Cardiac muscle cell (in vitro differentiated cells and primary cell): ENCODE measurements around the gene SIGLEC6. TPM values are rescaled to one million over a fixed set of nuclear protein-coding genes. Genes with fewer than 3 reads are reported as not detected.

Experiments used
- DNase-seq, 2 donors: peaks; one replicate each; pipeline versions ENCODE4 v3.0.0 to v3.0.0-alpha.2; 2010 to 2017; ENCODE audit warnings: low read depth in 1 of 2, low spot score in 1 of 2
- H3K27ac ChIP-seq: fragments of 200-600 bp; sonication (generic); 2 replicates; pipeline ENCODE4 v1.5.1; 2016
- H3K27me3 ChIP-seq: fragments of 200-600 bp; sonication (generic); 2 replicates; pipeline ENCODE4 v1.6.0; 2016; ENCODE audit warnings: control low read depth
- H3K36me3 ChIP-seq: fragments of 200-600 bp; sonication (generic); 2 replicates; pipeline ENCODE4 v1.5.1; 2016; ENCODE audit warnings: control low read depth
- H3K4me1 ChIP-seq: fragments of 200-600 bp; sonication (generic); 2 replicates; pipeline ENCODE4 v1.8.1; 2017; ENCODE audit warnings: low read depth, mild to moderate bottlenecking, mixed run types
- H3K4me3 ChIP-seq: fragments of 200-600 bp; sonication (generic); 2 replicates; pipeline ENCODE4 v1.5.1; 2016; ENCODE audit warnings: mild to moderate bottlenecking
- H3K9me3 ChIP-seq: fragments of 200-600 bp; sonication (generic); 2 replicates; pipeline ENCODE4 v1.5.1; 2017; ENCODE audit warnings: low read depth, mild to moderate bottlenecking, control low read depth
- CTCF ChIP-seq: IDR thresholded peaks from 2 replicates; pipeline ENCODE4 v1.5.1; 2012; ENCODE audit warnings: low read depth, mild to moderate bottlenecking, low read length
- polyA plus RNA-seq: library from polyadenylated mRNA; unstranded; fragments of >200 nt; fragmentation: Nextera tagmentation; extraction: Ambion mirVana; gene quantifications from 2 replicates; pipeline ENCODE4 v1.2.1, GENCODE V29; 2016
- total RNA-seq: library from RNA; depleted of rRNA; stranded (reverse); fragments of >200 nt; gene quantifications from 2 replicates; pipeline ENCODE4 v1.2.3, GENCODE V29; 2016

The SIGLEC6 gene
- total and polyA plus RNA-seq, 2 experiments from 2014 or later: not detected

GRCh38 chr19:51467864-51468544 lies 63.5 kb downstream of the SIGLEC6 start:
- no peak for TF ChIP-seq CTCF

More at GRCh38 chr19:51467864-51468544, 63.5 kb downstream of the SIGLEC6 start:
- H3K9me3 ChIP-seq: no peaks in the 10 kb centered on the region
- H3K27me3 ChIP-seq: no peaks in the 10 kb centered on the region
- H3K27ac ChIP-seq: no peak overlapping the region
- no peaks in the 10 kb centered on the region for H3K4me1 ChIP-seq
- no peak overlapping the region for H3K4me3 ChIP-seq
- DNase-seq: no peak
- no peaks in the 10 kb centered on the region for H3K36me3 ChIP-seq

Other genes starting within 250 kb of the SIGLEC6 start
- gene IGLON5, start 220.0 kb downstream of the SIGLEC6 start, total RNA-seq: 9.7 and 12.6 TPM in 2 replicates
- gene IGLON5, start 220.0 kb downstream of the SIGLEC6 start, polyA plus RNA-seq: 1.5 and 3.3 TPM in 2 replicates
- 5.0 and 6.5 TPM in 2 replicates for gene VSIG10L, start 189.5 kb downstream of the SIGLEC6 start, total RNA-seq
- 8.1 and 9.1 TPM in 2 replicates for gene VSIG10L, start 189.5 kb downstream of the SIGLEC6 start, polyA plus RNA-seq
- gene ETFB, start 165.3 kb downstream of the SIGLEC6 start, total RNA-seq: 203 and 276 TPM in 2 replicates
- 343 and 433 TPM in 2 replicates for gene ETFB, start 165.3 kb downstream of the SIGLEC6 start, polyA plus RNA-seq
- 0.45 TPM in 1 of 2 replicates, not detected in the other for gene CLDND2, start 162.7 kb downstream of the SIGLEC6 start, total RNA-seq
- gene CLDND2, start 162.7 kb downstream of the SIGLEC6 start, polyA plus RNA-seq: 16.5 and 22.3 TPM in 2 replicates
- not detected in 2 replicates for gene NKG7, start 159.0 kb downstream of the SIGLEC6 start, total RNA-seq
- gene NKG7, start 159.0 kb downstream of the SIGLEC6 start, polyA plus RNA-seq: 0.25 and 0.57 TPM in 2 replicates
- not detected in 2 replicates for gene LIM2, start 143.7 kb downstream of the SIGLEC6 start, total RNA-seq
- gene LIM2, start 143.7 kb downstream of the SIGLEC6 start, polyA plus RNA-seq: not detected in 2 replicates
- gene C19orf84, start 141.1 kb downstream of the SIGLEC6 start, total RNA-seq: not detected in 2 replicates
- gene C19orf84, start 141.1 kb downstream of the SIGLEC6 start, polyA plus RNA-seq: not detected in 2 replicates
- gene SIGLEC10, start 114.0 kb downstream of the SIGLEC6 start, total RNA-seq: not detected in 2 replicates
- 0.22 and 0.55 TPM in 2 replicates for gene SIGLEC10, start 114.0 kb downstream of the SIGLEC6 start, polyA plus RNA-seq
- not detected in 2 replicates for gene SIGLEC8, start 73.2 kb downstream of the SIGLEC6 start, total RNA-seq
- not detected in 2 replicates for gene SIGLEC8, start 73.2 kb downstream of the SIGLEC6 start, polyA plus RNA-seq
- not detected in 2 replicates for gene CEACAM18, start 53.1 kb downstream of the SIGLEC6 start, total RNA-seq
- not detected in 2 replicates for gene CEACAM18, start 53.1 kb downstream of the SIGLEC6 start, polyA plus RNA-seq
- not detected in 2 replicates for gene SIGLEC12, start 29.9 kb downstream of the SIGLEC6 start, total RNA-seq
- gene SIGLEC12, start 29.9 kb downstream of the SIGLEC6 start, polyA plus RNA-seq: not detected in 2 replicates
- gene ZNF175, start 39.6 kb upstream of the SIGLEC6 start, total RNA-seq: 4.4 and 7.0 TPM in 2 replicates
- gene ZNF175, start 39.6 kb upstream of the SIGLEC6 start, polyA plus RNA-seq: 2.3 and 3.6 TPM in 2 replicates
- gene SIGLEC5, start 98.7 kb upstream of the SIGLEC6 start, total RNA-seq: not detected in 2 replicates
- gene SIGLEC5, start 98.7 kb upstream of the SIGLEC6 start, polyA plus RNA-seq: not detected in 2 replicates
- gene SIGLEC14, start 115.2 kb upstream of the SIGLEC6 start, total RNA-seq: not detected in 2 replicates
- not detected in 2 replicates for gene SIGLEC14, start 115.2 kb upstream of the SIGLEC6 start, polyA plus RNA-seq
- 13.8 and 23.4 TPM in 2 replicates for gene SPACA6, start 161.7 kb upstream of the SIGLEC6 start, total RNA-seq
- 11.0 and 16.5 TPM in 2 replicates for gene SPACA6, start 161.7 kb upstream of the SIGLEC6 start, polyA plus RNA-seq
- gene HAS1, start 192.3 kb upstream of the SIGLEC6 start, total RNA-seq: 0.11 and 0.27 TPM in 2 replicates
- 0.46 and 0.61 TPM in 2 replicates for gene HAS1, start 192.3 kb upstream of the SIGLEC6 start, polyA plus RNA-seq
- not detected in 2 replicates for gene FPR1, start 220.2 kb upstream of the SIGLEC6 start, total RNA-seq
- not detected in 2 replicates for gene FPR1, start 220.2 kb upstream of the SIGLEC6 start, polyA plus RNA-seq
- gene FPR2, start 229.5 kb upstream of the SIGLEC6 start, total RNA-seq: not detected in 2 replicates
- gene FPR2, start 229.5 kb upstream of the SIGLEC6 start, polyA plus RNA-seq: not detected in 2 replicates